ENCODE data around the gene SGCD.

The SGCD gene

GRCh38 chr5:156405988-156406387 lies 79.0 kb downstream of the SGCD start:
- DNase-seq = no peak

DNA sequence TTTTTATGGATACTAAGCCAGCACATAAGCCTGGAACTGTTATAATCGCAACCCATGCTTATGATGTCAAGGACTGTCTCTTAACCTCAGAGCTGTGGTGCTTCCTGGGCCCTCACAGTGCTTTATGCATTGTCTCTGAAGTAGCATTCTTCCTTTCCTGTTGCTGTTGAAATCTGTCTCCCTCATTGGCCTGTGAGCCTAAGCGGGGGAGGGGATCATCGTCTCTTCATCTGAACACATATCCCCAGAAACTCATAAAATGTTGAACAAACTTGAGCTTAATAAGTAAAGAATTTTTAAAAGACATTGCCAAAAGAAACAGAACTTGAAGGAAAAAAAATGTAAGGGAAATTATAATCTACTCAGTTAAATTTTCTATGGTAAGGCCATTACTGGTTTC lies 80.3 kb downstream of the SGCD start:
- DNase-seq = no peak

DNA sequence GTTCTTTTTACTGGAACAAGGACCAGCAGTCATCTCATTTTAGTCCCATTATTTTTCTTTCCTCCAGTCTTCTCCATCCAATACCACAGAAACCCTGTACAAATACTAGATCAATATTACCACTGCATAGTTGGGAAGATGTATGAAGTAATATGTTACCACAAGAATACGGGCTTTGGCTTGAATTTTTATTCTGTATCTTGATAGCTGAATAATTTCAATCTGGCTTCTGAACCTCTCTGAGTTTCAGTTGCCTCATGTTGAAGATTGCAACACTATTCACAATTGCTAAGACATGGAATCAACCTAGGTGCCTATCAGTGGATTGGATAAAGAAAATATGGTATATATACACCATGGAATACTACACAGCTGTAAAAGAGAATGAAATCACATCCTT lies 82.9 kb downstream of the SGCD start:
- DNase-seq = no peak

GRCh38 chr5:156411185-156411613 lies 84.2 kb downstream of the SGCD start:
- no peak for DNase-seq

- no peak for DNase-seq
These were observed 85.0 kb downstream of the SGCD start for GRCh38 chr5:156411957-156412356.

- DNase-seq = no peak
These were observed 87.4 kb downstream of the SGCD start for GRCh38 chr5:156414391-156414790.

GRCh38 chr5:156419661-156420060 lies 92.7 kb downstream of the SGCD start:
- no peak for DNase-seq

- no peak for DNase-seq
These were observed 93.7 kb downstream of the SGCD start for GRCh38 chr5:156420665-156421064.

DNA sequence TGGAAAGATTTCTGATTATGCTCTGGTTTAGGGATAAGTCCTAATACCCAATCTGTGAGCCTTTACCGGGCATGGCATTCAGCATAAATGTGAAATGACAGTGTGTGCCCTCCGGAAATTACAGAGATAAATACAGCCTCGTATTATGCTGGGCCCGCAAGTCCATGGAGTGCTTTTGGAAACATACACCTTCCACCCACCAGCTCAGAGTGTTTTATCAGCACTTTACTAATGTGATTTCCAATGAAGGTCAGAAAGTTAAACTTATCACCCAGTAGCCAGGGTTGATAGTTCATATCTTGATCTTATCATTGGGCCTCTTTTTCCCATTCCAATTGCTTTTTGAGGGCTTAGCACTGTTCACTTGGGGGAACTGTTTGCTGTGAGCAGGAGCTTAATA lies 94.8 kb downstream of the SGCD start:
- no peak for DNase-seq

DNA sequence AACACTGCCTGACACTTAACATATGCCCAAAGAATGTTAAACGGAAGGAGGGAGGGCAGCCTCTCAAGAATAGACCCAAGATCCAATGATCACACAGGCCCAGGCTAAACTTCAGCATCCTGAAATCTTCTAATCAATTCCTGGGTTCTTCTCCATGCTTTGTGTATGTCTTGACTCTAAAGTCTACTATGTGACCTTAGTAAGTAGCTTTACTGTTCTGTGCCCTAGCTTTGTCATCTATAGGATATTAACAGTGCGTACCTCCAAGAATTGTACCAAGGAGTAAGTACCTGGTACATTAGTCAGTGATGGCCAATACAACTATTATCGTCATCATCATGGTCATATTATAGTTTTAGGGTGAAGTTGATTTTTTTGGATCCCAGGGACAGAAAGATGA lies 96.6 kb downstream of the SGCD start:
- no peak for DNase-seq

GRCh38 chr5:156427315-156427714 lies 100.4 kb downstream of the SGCD start:
- DNase-seq = no peak

GRCh38 chr5:156431956-156432829 lies 105.2 kb downstream of the SGCD start:
- DNase-seq = no peak

- DNase-seq = no peak
These were observed 105.8 kb downstream of the SGCD start for GRCh38 chr5:156432830-156433105.

DNA sequence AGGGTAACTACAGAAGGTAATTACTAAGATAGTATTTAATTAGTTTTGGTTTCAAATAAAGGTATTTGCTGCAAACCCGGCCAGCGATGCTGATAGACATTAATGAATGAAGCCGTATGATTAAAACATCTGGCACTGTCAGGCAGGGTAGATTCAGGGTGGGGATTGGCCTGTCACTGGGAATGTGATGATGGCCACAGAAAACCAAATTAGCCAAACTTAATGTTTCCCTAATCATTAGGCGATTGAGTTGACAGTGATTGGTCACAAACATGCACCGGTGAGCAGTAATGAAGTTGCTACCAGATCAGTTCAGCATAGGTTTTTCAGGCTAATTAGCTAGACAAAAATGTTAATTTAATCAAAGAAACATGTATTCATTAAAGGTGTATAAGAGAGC lies 107.5 kb downstream of the SGCD start:
- no peak for DNase-seq

DNA sequence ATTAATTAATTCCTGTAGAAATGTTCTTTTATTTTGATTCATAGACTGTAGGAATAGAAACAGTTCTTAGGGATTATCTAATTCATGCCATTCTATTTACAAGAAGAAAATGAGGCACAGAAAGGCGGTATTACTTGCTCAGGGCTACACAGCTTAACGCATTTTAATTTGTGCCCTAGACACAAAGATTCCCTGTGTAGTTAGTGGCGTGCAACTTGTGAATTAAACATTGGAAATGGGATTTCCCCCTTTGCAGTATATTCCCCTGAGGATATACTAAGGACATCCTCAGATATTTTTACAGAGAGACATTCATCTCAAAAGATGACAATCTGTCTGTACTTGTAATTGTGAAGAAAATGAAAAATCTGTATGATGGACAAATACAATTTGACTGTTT lies 108.1 kb downstream of the SGCD start:
- no peak for DNase-seq

DNA sequence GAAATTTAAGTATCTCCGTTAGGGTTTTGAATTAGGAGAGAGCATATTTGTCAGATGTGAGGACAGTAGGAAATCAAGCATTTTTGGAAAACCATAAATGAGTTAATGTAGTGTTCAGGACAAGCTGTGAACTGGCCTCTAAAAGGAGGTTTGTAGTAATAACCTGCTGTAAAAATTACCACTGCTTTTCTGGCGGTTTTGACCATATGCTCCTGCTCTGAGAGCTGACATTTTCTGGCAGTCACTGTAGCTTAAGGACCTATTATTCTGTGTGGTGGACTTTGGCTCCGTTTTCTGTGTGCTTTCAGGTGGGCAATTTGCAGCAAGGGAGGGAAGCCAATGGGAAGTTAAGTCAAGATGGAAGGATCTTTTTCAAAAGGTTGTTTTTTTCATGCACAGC lies 111.1 kb downstream of the SGCD start:
- DNase-seq = no peak

- no peak for DNase-seq
These were observed 117.9 kb downstream of the SGCD start for GRCh38 chr5:156444753-156445291.

- DNase-seq = no peak
These were observed 119.6 kb downstream of the SGCD start for GRCh38 chr5:156446526-156446925.

- no peak for DNase-seq
These were observed 123.8 kb downstream of the SGCD start for GRCh38 chr5:156450778-156451177.

GRCh38 chr5:156451505-156451904 lies 124.5 kb downstream of the SGCD start:
- DNase-seq = no peak

DNA sequence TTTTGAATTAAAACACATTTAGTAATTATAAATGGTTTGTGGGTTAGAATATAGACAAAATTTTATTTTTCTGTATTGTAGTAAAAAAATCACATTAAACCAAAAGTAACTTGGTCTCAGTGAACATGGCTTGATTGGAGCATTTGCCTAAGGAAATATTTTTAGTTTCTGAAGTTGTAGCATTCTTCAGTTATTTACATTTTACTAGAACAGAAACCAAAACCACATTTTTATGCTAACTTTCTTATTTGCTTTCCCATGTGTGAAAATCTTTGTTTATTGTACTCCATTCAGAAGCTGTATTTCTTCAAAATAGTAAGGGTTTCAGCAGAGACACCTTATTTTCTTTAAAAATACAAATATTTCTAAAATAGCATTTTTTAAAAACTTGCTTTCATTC lies 129.9 kb downstream of the SGCD start:
- DNase-seq = no peak

DNA sequence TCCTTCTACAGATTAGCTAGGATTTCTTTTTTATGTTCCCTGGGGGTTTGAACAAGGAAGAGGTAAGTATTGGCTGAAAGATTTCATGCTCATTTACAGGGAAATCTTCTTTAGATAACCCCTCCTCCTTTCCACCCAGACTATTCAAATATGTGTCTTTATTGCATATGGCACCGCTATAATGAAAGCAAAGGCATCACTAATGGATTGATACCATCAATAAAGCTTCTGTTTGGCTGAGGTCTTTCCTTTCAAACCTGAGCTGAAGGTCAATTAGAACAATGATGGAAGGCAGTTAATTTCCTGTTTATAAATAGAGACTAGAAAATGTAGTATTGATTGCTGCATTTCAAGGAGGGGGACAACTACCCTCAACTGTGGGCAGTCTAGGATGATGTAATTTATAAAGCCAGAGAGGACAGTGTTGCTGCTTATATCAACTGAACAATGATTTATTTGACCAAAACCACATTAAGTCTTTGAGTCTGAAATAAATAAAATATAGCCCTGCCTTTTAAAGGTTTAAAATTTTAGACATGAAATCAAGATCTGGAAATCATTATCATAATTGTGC lies 132.9 kb downstream of the SGCD start:
- no peak for DNase-seq

- DNase-seq = no peak
These were observed 133.5 kb downstream of the SGCD start for GRCh38 chr5:156460471-156460870.

DNA sequence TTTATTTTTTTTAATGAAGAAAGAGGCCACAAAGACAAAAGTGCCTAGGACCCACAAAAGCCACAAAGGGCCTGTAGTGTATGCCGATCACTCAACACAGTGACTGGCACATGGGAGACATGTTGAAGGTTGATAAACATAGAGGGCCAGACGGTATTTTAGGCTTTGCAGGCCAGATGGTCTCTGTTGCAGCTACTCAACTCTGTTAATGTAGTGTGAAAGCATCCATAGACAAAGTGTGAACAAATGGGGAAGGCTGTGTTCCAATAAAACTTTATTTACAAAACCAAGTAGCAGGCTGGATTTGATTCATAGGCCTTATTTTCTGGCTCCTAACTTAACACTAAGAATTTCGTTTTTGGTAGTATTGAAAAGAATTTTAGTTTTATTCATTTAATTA lies 139.9 kb downstream of the SGCD start:
- no peak for DNase-seq

- no peak for DNase-seq
These were observed 142.7 kb downstream of the SGCD start for GRCh38 chr5:156469636-156470035.

Data from NCI-H1105 (cell line).